HL-60/S4 treated with phorbol 12-myristate 13-acetate at 8.2 ng/mL for 4 days and 3 days (cell line): Measurements from ENCODE around the gene MBD1.
"Not testable (repeated sequence)": the region's sequence is repeated elsewhere in the genome, so short reads cannot be mapped to it uniquely, and the experiment has no call there.

Experiments used
- in situ Hi-C: fragments of 300-500 bp; cut with MboI; formaldehyde crosslinking; loops from 2 replicates; pipeline ENCODE4 v1.15.0; 2022; ENCODE audit warnings: low sequenced_read_pairs

MBD1 gene, protein sequence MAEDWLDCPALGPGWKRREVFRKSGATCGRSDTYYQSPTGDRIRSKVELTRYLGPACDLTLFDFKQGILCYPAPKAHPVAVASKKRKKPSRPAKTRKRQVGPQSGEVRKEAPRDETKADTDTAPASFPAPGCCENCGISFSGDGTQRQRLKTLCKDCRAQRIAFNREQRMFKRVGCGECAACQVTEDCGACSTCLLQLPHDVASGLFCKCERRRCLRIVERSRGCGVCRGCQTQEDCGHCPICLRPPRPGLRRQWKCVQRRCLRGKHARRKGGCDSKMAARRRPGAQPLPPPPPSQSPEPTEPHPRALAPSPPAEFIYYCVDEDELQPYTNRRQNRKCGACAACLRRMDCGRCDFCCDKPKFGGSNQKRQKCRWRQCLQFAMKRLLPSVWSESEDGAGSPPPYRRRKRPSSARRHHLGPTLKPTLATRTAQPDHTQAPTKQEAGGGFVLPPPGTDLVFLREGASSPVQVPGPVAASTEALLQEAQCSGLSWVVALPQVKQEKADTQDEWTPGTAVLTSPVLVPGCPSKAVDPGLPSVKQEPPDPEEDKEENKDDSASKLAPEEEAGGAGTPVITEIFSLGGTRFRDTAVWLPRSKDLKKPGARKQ

GRCh38 chr18:50281295-50281971 is at the start of gene MBD1:
Gene MBD1, minus strand, starts transcription at chr18:50281523. Its CDS starts 1,531 bp downstream, at chr18:50279992.
- in situ Hi-C loops = no loop called here

GRCh38 chr18:50330176-50330575 is 48.9 kb upstream of the MBD1 start:
- in situ Hi-C loops = no loop called here

GRCh38 chr18:50327983-50328382 is 46.7 kb upstream of the MBD1 start:
- in situ Hi-C loops = no loop called here

GRCh38 chr18:50320719-50321118 is 39.4 kb upstream of the MBD1 start:
- in situ Hi-C loops = no loop called here

GRCh38 chr18:50315100-50315871 is 34.0 kb upstream of the MBD1 start:
- in situ Hi-C loops = no loop called here

DNA sequence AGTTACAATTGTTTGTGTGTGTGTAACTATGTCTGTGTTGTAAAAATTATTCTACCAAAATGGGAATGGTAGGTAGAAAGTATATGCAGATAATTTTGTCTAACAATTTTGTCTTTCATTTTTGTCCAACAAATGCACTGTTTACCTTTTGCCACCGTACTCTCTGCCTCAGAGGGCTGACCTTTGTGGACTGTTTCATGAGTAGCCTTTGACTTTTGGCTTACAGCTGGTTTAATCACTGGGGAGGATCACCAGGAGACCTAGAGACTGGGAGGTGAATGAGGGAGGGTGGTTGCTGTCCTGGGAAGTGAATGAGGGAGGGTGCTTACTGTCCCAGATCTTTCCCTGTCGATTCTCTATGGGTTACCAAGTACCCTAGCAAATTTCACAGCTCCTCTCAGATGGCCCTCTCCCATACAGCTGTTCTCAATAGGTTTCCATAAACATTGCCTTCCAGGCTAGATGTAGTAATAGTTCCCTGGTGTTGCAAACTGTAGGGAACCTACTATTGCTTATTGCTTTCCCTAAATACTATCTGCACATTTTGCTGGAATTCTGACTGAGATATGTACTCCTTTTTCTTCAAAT is 32.6 kb upstream of the MBD1 start:
- in situ Hi-C loops = no loop called here

DNA sequence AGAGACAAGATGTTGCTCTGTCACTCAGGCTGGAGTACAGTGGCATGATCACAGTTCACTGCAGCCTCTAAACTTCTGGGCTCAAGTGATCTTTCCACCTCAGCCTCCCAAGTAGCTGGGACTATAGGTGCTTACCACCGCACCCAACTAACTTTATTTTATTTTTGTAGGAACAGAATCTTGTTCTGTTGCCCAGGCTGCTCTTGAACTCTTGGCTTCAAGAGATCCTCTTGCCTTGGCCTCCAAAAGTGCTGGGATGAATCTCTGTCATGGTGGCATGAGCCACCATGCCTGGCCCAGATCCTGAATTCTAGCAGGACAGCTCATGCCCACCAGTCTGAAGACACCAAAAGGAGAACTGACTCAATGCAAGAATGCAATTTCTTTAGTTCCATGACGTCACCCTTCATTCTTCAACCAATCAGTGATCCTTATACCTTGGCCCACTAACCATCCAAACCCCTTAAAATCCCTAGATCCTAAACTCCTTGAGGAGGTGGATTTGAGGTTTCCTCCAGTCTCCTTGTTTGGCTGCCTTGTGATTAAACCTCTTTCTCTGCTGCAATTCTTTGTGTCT is 31.8 kb upstream of the MBD1 start:
- in situ Hi-C loops = no loop called here

GRCh38 chr18:50312296-50313030 is 31.1 kb upstream of the MBD1 start:
- in situ Hi-C loops = no loop called here

DNA sequence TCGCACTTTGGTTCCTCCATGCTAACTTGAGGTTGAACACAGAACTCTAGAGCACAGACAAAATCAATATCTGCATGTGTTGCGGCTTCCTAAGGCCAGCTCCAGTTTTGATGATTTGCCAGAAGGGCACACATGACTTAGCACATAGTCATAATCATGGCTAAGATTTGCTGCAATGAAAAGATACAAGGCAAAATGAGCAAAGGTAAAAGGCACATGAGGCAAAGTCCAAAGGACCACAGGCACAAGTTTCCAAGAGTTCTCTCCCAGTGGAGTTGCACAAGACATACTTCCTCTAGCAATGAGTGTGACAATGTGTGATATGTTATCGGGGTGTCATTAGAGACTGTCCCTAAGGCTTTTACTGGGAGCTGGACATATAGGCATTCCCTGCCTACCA is 30.3 kb upstream of the MBD1 start:
- in situ Hi-C loops = no loop called here

DNA sequence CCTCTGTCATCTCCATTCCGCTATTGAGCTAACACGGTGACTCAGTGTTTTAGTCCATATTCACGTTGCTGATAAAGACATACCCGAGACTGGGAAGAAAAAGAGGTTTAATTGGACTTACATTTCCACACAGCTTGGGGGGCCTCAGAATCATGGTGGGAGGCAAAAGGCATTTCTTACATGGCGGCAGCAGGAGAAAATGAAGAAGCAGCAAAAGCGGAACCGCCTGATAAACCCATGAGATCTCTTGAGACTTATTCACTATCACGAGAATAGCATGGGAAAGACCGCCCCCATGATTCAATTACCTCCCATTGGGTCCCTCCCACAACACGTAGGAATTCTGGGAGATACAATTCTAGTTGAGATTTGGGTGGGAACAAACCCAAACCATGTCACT is 28.8 kb upstream of the MBD1 start:
- in situ Hi-C loops = no loop called here

- in situ Hi-C loops = not testable (repeated sequence)
Observed at GRCh38 chr18:50308851-50309250, 27.5 kb upstream of the MBD1 start.

DNA sequence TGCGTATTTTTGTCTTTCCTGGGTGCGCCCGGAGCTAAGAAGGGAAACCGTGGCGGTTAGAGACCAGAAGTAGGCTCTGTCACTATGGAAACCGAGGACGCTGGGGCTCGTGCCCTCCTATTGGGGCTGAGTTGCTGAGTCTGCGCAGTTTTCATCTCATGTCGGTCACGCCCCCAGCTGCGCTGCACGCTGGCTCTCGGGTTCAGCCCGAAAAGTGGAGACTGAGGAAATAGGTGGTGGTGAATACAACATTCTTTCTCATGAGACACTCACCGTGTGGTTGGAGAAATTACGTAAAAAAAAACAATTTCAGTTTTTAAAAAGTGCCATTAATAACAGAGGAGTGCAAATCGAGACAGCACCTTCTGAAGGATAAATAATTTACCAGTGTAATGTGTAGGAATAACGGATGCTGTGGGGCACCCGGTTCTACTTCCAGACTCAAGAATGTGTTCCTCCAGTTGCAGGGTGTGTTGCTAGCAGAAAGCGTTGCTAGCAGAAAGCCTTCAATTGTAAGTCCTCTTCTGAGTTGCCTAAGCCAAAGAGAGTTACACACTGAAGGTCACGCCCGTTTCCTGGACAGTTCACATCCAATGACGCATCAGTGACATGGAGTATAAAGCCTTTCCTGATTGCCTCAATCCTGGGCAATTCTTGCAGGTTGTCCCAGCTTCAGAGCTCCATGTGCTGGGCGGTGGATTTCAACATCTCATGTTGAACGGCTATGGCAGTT is 26.6 kb upstream of the MBD1 start:
- in situ Hi-C loops = no loop called here

DNA sequence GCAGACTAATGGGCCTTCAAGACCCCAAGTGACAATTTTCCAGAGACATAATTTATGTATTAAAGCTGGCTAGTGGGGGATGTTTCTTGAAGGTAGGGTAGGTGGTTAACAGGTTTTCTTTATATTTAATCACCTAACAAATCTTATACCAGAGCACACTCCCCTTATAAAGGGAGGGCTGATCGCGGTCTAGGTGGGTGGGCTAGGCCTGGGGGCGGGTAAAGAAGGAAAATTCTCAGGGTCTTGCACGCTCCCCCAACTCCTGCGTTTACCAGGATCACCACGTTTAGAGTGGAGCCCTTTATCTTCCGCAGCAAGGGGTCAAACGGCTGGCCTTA is 26.0 kb upstream of the MBD1 start:
- in situ Hi-C loops = no loop called here

DNA sequence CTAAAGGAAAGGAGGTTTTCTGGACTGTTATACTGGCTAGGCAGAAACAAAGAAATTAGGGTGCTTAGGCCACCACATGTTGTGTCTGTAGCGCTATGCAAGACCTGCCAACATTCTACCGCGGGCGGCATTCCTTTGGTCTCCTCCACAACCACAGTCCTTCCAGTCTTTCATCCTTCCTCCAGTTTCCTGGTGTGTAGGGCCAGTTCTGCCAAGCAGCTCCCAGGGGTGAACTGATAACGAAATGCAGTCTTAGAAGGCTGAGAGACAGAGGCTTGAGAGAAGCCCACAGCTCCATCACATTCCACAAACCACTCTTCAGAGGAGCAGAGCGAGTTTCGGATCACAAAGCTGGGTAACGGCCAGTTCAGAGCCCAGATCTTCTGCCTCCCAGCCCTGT is 25.6 kb upstream of the MBD1 start:
- in situ Hi-C loops = no loop called here

GRCh38 chr18:50301074-50301473 is 19.8 kb upstream of the MBD1 start:
- in situ Hi-C loops = no loop called here

DNA sequence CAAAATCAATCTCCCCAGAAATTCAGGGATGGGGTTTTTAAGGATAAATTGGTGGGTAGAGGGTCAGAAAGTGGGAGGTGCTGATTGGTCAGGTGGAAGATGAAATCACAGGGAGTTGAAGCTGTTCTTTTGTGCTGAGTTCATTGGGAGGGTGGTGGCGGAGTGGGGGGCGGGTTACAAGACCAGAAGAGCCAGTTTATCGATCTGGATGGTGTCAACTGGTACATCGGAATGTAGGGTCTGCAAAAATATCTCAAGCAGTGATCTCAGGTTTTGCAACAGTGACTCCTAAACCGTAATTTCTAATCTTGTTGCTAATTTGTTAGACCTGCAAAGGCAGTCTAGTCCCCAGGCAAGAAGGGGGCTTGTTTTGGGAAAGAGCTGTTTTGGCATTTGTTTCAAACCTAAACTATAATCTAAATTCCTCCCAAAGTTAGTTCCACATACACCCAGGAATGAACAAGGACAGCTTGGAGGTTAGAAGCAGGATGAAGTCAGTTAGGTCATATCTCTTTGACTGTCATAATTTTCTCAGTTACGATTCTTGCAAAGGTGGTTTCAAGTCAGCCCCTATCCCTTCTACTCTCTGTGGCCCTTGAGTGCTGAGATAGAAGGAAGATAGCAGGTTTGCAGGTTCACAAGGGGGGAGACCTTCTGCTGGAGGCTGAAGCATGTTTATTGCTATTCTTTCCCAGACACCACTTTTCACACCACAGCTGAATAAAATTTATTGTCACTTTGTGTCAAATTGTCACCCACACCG is 18.5 kb upstream of the MBD1 start:
- in situ Hi-C loops = no loop called here

DNA sequence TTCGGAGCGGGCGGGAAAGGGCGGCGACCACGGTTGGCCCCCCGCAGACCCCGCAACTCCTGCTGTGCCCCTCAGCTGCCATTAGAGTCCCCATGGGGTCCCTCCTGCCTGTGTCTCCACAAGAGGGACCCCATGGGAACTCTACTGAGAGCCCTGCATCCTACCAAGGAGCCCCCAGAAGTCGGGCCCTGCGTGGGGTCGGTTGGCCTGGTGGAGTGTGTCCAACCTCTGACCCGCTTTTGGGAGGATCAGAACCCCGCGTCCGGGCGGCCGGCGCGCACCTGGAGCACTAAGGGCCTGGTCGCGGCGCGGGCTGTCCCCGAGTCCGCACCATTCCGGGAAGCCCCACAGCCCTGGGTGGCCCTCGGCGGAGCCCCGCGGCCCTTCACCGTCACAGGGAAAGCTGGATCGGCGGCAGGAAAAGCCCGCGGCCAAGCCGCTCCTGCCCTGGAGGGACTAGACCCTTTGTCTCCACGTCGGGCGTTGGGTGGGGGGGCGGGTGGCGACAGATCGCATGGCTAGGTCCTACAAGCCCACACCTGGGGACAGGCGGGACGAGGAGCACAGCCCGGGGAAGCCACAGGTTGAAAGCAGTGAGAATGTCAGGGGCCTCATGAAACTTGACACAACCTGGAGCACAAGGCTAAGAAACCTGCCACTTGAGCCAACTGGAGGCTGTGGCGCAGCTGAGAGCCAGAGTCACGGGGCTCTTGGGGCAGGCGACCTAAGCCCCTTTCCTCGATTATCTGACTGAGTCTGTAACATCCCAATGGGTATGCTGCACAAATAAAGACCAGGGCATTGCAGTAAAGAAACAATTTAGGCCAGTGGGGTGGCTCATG is 17.3 kb upstream of the MBD1 start:
- in situ Hi-C loops = no loop called here
